HepG2 (cell line): ENCODE measurements around the gene FAM219B. TPM values are rescaled to one million over a fixed set of nuclear protein-coding genes. Genes with fewer than 3 reads are reported as not detected.

Experiments
- AGO1 ChIP-seq: fragments of 200-400 bp; formaldehyde crosslinking; IDR thresholded peaks from 2 replicates; pipeline ENCODE4 v1.6.1; 2017; ENCODE audit warnings: mild to moderate bottlenecking, low read depth, low read length, moderate library complexity; ENCODE audit not compliant: poor library complexity, severe bottlenecking
- AHDC1 ChIP-seq: sonication (generic); formaldehyde crosslinking; IDR thresholded peaks from 2 replicates; pipeline ENCODE4 v1.5.1; 2020; ENCODE audit warnings: mild to moderate bottlenecking, missing genetic modification reagents, borderline replicate concordance
- KMT2A ChIP-seq: sonication (generic); formaldehyde crosslinking; IDR thresholded peaks from 2 replicates; pipeline ENCODE4 v1.4.0; 2020; ENCODE audit warnings: missing genetic modification reagents
- NKX3-1 ChIP-seq: sonication (generic); formaldehyde crosslinking; IDR thresholded peaks from 2 replicates; pipeline ENCODE4 v1.5.0; 2020; ENCODE audit warnings: missing genetic modification reagents
- NPAS2 ChIP-seq: sonication (generic); formaldehyde crosslinking; IDR thresholded peaks from 2 replicates; pipeline ENCODE4 v1.8.0; 2022; ENCODE audit warnings: mild to moderate bottlenecking, missing genetic modification reagents, borderline replicate concordance
- RBFOX2 ChIP-seq: fragments of 200-400 bp; formaldehyde crosslinking; IDR thresholded peaks from 2 replicates; pipeline ENCODE4 v1.6.1; 2017; ENCODE audit warnings: low read depth, mild to moderate bottlenecking, low read length
- RBM39 ChIP-seq: fragments of 200-400 bp; formaldehyde crosslinking; IDR thresholded peaks from one replicate; pipeline ENCODE4 v1.6.1; 2018; ENCODE audit warnings: antibody characterized with exemption, mild to moderate bottlenecking, low read depth, low read length; ENCODE audit not compliant: poor library complexity, severe bottlenecking
- RFXAP ChIP-seq: sonication (generic); formaldehyde crosslinking; IDR thresholded peaks from 2 replicates; pipeline ENCODE4 v1.4.0; 2020; ENCODE audit warnings: missing genetic modification reagents, borderline replicate concordance
- RORA ChIP-seq: sonication (generic); formaldehyde crosslinking; IDR thresholded peaks from 2 replicates; pipeline ENCODE4 v1.5.0; 2020; ENCODE audit warnings: mild to moderate bottlenecking, missing genetic modification reagents, moderate library complexity
- TBX2 ChIP-seq: sonication (generic); formaldehyde crosslinking; IDR thresholded peaks from 2 replicates; pipeline ENCODE4 v1.5.0; 2020; ENCODE audit warnings: missing genetic modification reagents, mild to moderate bottlenecking, borderline replicate concordance
- TMF1 ChIP-seq: sonication (generic); formaldehyde crosslinking; IDR thresholded peaks from 2 replicates; pipeline ENCODE4 v1.8.1; 2022; ENCODE audit warnings: low read depth, missing genetic modification reagents
- TRIM22 ChIP-seq: fragments of 450-650 bp; IDR thresholded peaks from 2 replicates; pipeline ENCODE4 v1.6.1; 2017
- ZBTB4 ChIP-seq: sonication (generic); formaldehyde crosslinking; IDR thresholded peaks from 2 replicates; pipeline ENCODE4 v1.4.0; 2020; ENCODE audit warnings: missing genetic modification reagents, mild to moderate bottlenecking, borderline replicate concordance
- ZFX ChIP-seq: sonication (generic); formaldehyde crosslinking; IDR thresholded peaks from 2 replicates; pipeline ENCODE4 v1.4.0; 2020; ENCODE audit warnings: mild to moderate bottlenecking, low read depth, missing genetic modification reagents, moderate library complexity
- ZMAT3 ChIP-seq: sonication (generic); formaldehyde crosslinking; conservative IDR thresholded peaks from 2 replicates; pipeline ENCODE4 v1.7.0; 2021; ENCODE audit warnings: missing genetic modification reagents
- ZMYM2 ChIP-seq: sonication (generic); formaldehyde crosslinking; IDR thresholded peaks from 2 replicates; pipeline ENCODE4 v1.8.0; 2022; ENCODE audit warnings: mild to moderate bottlenecking, missing genetic modification reagents
- ZNF558 ChIP-seq: sonication (generic); formaldehyde crosslinking; IDR thresholded peaks from 2 replicates; pipeline ENCODE4 v1.9.0; 2022; ENCODE audit warnings: mild to moderate bottlenecking, missing genetic modification reagents, borderline replicate concordance
- ZNF562 ChIP-seq: sonication (generic); formaldehyde crosslinking; IDR thresholded peaks from 2 replicates; pipeline ENCODE4 v1.8.0; 2022; ENCODE audit warnings: missing genetic modification reagents, borderline replicate concordance
- ZNF563 ChIP-seq: sonication (generic); formaldehyde crosslinking; IDR thresholded peaks from 2 replicates; pipeline ENCODE4 v1.8.0; 2022; ENCODE audit warnings: mild to moderate bottlenecking, moderate library complexity, missing genetic modification reagents
- ZNF75D ChIP-seq: sonication (generic); formaldehyde crosslinking; IDR thresholded peaks from 2 replicates; pipeline ENCODE4 v1.8.1; 2023; ENCODE audit warnings: missing genetic modification reagents, mild to moderate bottlenecking, borderline replicate concordance
- ZNF891 ChIP-seq: sonication (generic); formaldehyde crosslinking; IDR thresholded peaks from 2 replicates; pipeline ENCODE4 v1.5.0; 2020; ENCODE audit warnings: mild to moderate bottlenecking, missing genetic modification reagents
- polyA plus RNA-seq, 8 experiments: library from polyadenylated mRNA; depleted of rRNA in 3 of 8; stranded (reverse) in 7 of 8; unstranded in 1 of 8; fragments of >200 nt; fragmentation: Illumina TruSeq in 4 of 8; extraction: Trizol in 4 of 8; gene quantifications; 2 replicates each; pipeline versions ENCODE4 v1.2.1 to v1.2.3, GENCODE V29; 2011 to 2016; ENCODE audit warnings: low read depth in 4 of 8, missing spikeins in 1 of 8, mixed read lengths in 1 of 8; ENCODE audit not compliant: insufficient read depth in 1 of 8
- total RNA-seq, 5 experiments: library from RNA; depleted of rRNA; stranded (reverse); fragments of >200 nt; fragmentation: Illumina TruSeq; extraction: Trizol; gene quantifications; 2 replicates each; pipeline ENCODE4 v1.2.3, GENCODE V29; 2016; ENCODE audit warnings: low read depth in 1 of 5

FAM219B gene
- total and polyA plus RNA-seq, 2 of the 13 experiments (the other 11 are each of a cell fraction or from before 2014, with no cell fraction given) = 36.6 to 50.2 TPM

GRCh38 chr15:74928771-74929198 is 22.1 kb upstream of the FAM219B start (continued):
- TF ChIP-seq AHDC1 (CRISPR knock-in tag) = no peak
- no peak for TF ChIP-seq ZNF891 (CRISPR knock-in tag)
- TF ChIP-seq TMF1 (CRISPR knock-in tag) = no peak
- no peak for TF ChIP-seq ZMYM2 (CRISPR knock-in tag)
- TF ChIP-seq TRIM22 = no peak
- TF ChIP-seq RORA (CRISPR knock-in tag) = no peak
- no peak for TF ChIP-seq ZNF75D
- TF ChIP-seq NKX3-1 (CRISPR knock-in tag) = no peak
- TF ChIP-seq ZNF563 = no peak
- TF ChIP-seq RBFOX2 = peak; percentile 35; the same call in 1 of the 2 replicates
- no peak for TF ChIP-seq NPAS2 (CRISPR knock-in tag)
- TF ChIP-seq ZNF558 (CRISPR knock-in tag) = no peak
- TF ChIP-seq RBM39 = no peak
- TF ChIP-seq ZFX (CRISPR knock-in tag) = no peak
- no peak for TF ChIP-seq AGO1
- no peak for TF ChIP-seq ZMAT3 (CRISPR knock-in tag)
- TF ChIP-seq ZBTB4 (CRISPR knock-in tag) = no peak
- TF ChIP-seq TBX2 = no peak
- TF ChIP-seq RFXAP (CRISPR knock-in tag) = no peak
- no peak for TF ChIP-seq KMT2A (CRISPR knock-in tag)
- no peak for TF ChIP-seq ZNF562
